SKM-1 treated with dmso at 0.1 percent for 144 hours (cell line): ENCODE data around the gene UFC1.
A peak's percentile ranks its signal among the peaks of the same experiment; 100 is the strongest.

Source experiments
- DNase-seq: peaks from one replicate; lab custom pipeline; 2025; ENCODE audit not compliant: unreplicated experiment; lab: John Stamatoyannopoulos, UW

The UFC1 gene

GRCh38 chr1:161133220-161133740 lies 20.5 kb upstream of the UFC1 start:
- no peak for DNase-seq

- DNase-seq = no peak
These were observed 15.9 kb upstream of the UFC1 start for GRCh38 chr1:161137881-161138280.

GRCh38 chr1:161138431-161138830 lies 15.3 kb upstream of the UFC1 start:
- DNase-seq = no peak

GRCh38 chr1:161139766-161140165 lies 14.0 kb upstream of the UFC1 start:
- no peak for DNase-seq

GRCh38 chr1:161140755-161141400 lies 12.9 kb upstream of the UFC1 start:
- DNase-seq = no peak

GRCh38 chr1:161145832-161146231 lies 7.9 kb upstream of the UFC1 start:
- no peak for DNase-seq

GRCh38 chr1:161153176-161153575 lies 602 bp upstream of the UFC1 start:
- DNase-seq = peak; percentile 35

- no peak for DNase-seq
These were observed 4.1 kb downstream of the UFC1 start for GRCh38 chr1:161157867-161158266.

- DNase-seq = no peak
These were observed 4.7 kb downstream of the UFC1 start for GRCh38 chr1:161158316-161159010.

- DNase-seq = peak; percentile 94
These were observed 5.5 kb downstream of the UFC1 start, which contains the start of gene USP21 for GRCh38 chr1:161159087-161159912. TSS of gene USP21 (plus strand) at chr1:161159500. CDS start at chr1:161160641, 1,141 bp downstream.

- no peak for DNase-seq
These were observed 6.1 kb downstream of the UFC1 start for GRCh38 chr1:161159913-161160243.

- DNase-seq = no peak
These were observed 6.9 kb downstream of the UFC1 start for GRCh38 chr1:161160671-161161145.

GRCh38 chr1:161161652-161162051 lies 7.9 kb downstream of the UFC1 start:
- DNase-seq = no peak

GRCh38 chr1:161162052-161162451 lies 8.3 kb downstream of the UFC1 start:
- no peak for DNase-seq

GRCh38 chr1:161162806-161163205 lies 9.0 kb downstream of the UFC1 start:
- DNase-seq = no peak

- DNase-seq = no peak
These were observed 10.0 kb downstream of the UFC1 start for GRCh38 chr1:161163793-161164192.

GRCh38 chr1:161164901-161165610 lies 11.3 kb downstream of the UFC1 start:
- no peak for DNase-seq

GRCh38 chr1:161165742-161166668 lies 12.2 kb downstream of the UFC1 start, which contains the start of gene PPOX:
TSS of gene PPOX (plus strand) at chr1:161166426. CDS start at chr1:161166848, 422 bp downstream.
- peak; percentile 100 for DNase-seq

- DNase-seq = no peak
These were observed 13.1 kb downstream of the UFC1 start for GRCh38 chr1:161166669-161167548.
